GM15510 (cell line): ENCODE measurements around the gene TBC1D9.

Source experiments
- POLR2A ChIP-seq: IDR thresholded peaks from 3 replicates; pipeline ENCODE4 v1.6.1; 2011; ENCODE audit warnings: borderline replicate concordance; ENCODE audit not compliant: insufficient read length; ENCODE audit errors: extremely low read depth

The TBC1D9 gene

DNA sequence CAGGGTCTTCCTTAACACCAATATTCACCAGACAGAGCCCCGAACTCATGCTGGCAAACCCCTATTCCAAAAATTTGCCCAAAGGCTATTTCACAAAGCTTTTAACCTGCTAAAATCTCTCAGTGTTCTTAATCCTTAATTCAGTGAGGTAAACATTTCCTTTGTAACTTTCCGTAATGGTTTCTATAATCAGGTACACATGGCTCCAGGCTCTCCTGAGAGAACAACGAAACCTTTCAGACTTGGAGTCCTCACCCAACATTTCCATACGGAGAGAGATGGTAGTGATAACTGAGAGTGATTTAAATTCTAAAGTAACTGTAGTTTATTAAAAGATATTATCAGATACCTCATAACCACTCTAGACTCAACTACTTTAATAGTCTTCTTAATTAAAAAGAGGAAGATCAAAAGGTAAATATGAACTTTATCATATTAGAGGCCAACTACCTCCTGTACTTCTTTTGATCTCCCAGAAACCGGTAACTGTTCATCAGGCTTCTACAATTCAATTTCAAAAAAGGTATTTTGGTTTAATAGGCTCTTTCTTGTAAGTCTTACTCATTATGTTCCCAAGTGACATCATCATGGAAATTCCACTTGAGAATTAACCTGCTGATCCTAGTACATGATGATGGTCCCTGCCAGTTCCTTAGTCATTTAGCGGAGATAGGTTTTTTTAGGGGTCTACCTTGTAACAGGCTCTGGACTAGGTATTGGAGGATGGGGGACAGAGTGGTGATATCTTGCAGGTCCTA lies 96.1 kb downstream of the TBC1D9 start:
- no peak for TF ChIP-seq POLR2A

DNA sequence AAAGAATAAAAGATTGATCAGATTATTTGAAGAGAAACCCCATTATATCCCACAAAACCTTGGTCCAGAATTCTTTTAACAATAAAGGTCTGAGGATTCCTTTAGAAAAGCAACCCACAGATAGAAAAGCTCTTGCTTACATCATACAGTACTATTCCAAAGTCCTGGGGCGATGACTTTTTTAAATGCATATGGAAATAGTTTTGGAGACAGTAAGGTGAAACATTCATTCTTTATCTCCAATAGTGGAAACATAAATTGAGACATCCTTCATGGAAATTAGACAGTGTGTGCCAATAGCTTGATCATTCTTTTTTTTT lies 101.7 kb downstream of the TBC1D9 start:
- TF ChIP-seq POLR2A, result no peak

DNA sequence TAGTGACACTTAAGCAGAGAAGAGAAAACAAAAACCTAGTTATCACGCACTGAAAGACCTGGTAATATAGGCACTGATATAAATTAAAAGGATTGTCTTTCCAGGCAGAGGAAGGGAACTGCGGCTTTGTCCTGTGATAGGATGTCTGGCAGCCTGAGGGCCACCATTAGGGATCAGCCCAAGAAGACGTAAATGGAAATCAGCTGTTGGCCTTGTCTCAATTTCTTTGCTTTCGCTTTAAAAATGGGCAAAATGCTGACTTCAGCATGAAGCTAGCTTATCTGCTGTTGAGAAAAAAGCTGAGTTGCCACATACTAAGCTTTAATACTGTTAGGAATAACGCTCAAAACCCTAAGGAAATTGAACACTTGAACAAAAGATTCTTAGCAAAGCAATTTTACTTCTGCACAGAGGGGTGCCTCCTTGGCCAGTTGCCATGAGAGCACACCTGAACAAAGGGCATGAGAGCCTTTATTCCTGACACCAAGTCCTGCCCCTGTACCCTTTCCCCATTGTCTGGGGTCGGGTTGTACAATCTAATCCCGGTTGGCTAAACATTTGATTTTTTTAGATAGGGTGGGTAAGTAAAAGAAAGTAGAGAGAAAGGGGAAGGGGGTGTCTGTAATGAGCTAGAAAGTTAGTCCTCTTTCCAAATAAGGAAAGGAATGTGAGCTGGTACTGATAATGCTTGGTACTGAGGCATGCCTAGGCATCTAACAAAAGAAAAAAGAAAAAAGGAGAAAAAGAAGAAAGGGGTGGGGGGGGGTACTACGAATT lies 102.3 kb downstream of the TBC1D9 start:
- TF ChIP-seq POLR2A, result no peak

DNA sequence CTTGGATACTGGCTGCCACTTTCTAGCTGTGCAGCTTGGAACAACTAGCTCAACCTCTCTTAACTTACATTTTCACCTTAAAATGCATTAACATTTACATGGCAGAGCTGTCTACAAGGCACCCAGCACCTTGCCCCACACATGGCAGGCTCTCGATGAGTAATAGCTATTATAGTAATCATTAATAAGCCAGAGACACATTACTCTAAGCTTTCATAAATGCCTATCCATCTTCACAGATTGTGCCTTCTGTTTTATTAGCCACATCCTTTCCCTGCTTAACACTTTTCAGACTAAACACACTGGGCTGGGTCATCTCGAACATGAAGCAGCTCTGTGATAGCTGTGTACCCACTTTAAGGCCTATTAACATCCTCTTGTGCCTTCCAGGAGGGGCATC lies 103.6 kb downstream of the TBC1D9 start:
- TF ChIP-seq POLR2A, result no peak

DNA sequence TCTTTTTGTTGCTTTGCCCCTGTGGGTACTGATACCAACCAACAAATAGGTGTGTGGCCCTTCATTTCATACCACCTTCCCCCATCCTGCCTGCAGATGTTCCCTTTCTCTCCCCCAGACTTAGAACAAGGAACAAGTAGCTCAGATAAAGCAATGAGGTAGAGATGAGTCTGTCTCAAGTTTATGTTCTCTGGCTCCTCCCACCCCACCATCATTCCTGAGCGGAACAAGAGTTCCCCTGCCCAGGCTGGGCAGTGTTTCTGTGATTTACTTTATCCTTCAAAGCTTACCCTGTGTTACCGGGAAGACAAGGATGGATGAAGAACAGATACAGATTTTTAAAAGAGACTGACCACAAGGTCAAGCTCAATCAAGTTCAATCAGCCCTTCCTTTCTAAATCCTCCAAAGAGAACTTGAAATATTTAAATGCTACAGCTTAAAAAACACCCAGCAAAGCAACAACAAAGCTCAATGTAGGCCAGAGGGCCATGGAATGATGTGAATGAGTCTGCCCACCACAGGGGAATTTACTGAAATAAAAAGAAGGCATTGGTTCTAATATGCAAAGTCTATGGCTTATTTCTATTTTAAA lies 107.4 kb downstream of the TBC1D9 start:
- TF ChIP-seq POLR2A, result no peak

DNA sequence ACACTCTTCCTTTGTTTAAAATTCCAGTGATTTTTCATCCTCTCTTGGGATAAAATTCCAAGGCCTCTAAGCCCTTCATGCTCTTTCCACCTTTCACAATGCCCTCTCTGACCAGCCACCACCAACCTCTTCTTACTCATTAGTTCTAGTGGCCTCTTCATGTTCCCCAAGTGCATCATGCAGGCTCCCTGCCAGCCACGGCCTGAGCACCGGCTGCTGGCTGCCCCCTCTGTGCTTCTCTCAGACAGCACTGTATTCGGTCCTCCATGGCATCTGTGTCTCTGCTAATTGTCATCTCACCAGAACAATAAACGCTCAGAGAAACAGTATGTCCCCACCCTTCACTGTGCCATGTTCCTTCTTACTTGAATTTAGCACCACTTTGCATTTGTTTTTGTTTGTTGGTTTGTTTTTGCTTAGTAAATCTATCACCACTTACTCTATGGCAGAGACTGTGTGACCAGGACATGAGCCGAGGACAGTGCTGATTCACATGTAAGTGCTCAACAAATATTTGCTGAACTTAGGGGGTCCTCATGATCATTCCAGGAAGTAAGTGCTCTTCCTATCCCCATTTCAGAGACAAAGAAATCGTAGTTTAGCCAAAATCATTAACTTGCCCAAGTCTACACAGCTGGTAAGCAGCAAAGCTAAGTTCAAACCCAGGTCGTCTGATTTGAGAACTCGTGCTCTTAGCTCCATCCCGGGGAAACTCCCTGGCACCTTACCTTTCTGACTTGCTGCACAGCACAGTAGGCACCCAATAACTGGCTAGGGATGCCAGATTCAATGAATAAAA lies 110.4 kb downstream of the TBC1D9 start:
- no peak for TF ChIP-seq POLR2A

DNA sequence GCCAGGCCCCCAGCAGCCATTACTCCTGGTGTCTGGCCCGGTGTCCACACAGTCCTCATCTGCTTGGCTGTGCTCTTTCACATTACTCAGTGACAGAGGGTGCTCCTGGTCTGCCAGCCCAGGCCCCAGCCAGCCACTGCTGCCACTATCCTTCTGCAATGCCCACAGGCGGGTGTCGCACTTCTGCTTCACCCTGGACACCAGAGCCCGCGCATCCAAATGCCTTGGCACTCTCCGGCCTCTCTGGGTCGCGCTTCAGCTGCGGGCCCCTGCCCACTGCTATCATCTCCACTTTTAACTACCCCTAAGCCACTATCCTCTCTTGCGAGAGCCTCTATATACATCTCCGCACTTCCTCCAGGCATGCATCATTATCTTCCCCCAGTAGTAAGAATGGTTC lies 111.0 kb downstream of the TBC1D9 start:
- no peak for TF ChIP-seq POLR2A

DNA sequence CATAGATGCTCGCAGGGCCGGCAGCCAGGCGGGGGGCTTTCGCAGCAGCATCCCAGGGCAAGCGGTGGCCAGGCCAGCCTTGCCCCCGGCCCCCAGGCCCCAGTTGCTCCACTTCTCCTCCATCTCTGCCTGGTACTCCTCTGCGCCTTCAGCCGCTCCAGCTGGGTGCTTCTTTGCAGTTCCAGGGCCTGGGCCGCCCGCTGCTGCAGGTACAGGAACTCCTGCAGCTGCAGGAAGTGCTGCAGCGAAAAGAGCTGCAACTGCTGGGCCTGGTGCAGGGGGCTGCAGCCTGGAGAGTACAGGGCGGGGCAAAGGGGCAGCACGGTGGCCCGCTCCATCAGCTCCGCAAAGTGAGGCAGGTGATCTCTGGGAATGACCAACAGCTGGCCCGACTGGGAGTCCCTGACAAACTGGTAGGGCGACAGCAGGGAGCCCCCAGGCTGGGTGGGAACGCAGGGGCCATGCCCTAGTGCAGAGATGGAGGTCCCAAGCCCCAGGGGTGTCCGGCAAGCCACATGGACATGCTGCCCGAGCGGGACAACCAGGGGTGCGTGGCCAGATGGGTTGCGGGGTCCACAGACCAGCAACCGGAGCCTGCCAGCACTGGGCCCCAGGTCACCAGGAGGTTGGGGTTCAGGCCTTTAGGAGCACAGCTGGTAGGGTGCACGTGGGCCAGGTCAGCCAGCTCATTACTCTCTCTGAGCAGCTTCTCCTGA lies 111.6 kb downstream of the TBC1D9 start:
- TF ChIP-seq POLR2A, result no peak

DNA sequence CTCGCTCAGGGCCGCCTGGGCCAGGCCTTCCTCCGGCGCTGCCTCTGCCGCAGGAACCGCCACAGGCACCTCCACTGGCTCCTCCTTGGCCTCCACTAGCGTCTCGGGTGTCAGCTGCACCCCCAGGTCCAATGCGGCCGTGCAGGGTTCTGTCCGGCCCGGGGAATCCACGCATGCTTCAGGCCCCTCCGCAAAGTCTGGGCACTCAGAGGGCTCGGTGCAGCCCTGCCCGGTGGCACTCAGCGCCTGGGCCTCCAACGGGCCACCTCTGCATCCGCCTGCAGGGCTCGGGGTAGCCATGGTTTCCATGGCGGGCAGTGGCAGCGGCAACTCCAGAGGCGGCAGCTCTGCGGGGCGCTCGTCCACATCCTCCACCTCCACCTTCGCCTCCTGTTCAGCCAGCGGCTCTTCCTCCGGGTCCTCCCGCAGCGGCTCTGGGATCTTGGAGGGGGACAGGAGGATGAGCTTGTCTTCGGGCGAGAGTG lies 112.6 kb downstream of the TBC1D9 start:
- no peak for TF ChIP-seq POLR2A

DNA sequence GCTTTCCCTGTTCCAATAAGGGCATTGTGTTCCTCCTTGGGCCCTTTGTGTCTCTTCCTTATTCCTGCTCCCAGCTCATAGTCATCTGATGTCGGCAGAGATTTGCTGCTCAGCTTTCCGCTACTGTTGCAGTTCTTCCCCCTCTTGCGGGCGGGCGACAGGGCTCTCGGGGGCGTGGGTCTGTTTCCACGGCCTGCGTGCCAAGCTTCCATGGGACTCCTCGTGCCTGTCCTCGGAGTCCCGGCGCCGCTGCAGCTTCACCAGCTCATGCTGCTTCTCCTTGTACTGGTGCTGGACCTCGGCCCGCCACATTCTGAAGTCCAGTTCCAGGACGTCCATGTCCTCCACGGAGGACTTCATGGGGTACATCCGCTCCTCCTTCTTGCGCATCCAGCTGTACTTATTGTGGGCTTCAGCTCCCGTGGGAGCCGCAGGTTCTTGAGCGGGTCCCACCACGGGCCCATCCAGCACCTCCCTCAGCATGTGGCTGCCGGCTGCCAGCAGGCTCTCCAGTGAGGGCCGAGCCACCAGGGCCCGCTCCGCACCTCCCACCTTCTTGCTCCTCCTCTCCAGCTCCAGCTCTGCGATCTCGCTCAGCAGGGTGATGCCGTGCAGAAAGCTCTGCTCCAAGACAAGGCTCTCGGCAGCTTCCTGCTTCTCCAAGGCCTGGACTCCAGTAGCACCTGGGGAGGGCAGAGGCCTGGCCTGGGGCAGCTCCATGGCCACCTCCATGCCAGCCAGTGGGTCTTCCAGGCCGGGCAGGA lies 113.3 kb downstream of the TBC1D9 start:
- TF ChIP-seq POLR2A, result no peak

DNA sequence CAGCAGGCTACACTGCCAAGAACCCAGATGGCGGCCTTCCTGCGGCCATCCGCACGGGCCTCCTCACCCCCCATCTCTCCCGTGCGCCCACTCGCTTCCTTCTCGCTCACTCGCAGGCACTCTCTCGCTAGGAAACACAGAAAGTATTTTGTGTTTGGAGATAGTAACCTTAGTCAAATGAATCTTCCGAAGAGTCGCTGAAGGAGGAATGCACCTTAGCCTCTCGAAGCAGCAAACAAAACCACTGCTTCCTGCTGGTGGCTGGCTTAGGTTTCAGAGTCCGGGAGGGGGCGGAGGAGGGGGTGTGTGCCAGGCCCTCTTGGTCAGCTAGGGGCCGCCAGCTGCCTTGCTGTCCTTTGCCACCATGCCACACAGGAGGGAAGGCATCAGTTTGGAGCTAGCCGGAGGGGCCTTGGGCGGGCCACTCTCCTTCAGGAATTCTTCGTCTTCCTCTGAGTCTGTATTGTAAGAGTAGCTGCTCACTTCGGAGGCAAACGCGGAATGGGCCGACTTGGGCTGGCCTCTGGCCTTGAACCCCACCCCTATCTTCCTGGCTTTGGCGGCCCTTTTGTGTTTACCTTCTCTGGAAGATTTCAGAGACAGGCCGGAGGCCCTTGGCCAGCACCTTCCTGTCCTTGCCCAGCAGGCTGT lies 114.3 kb downstream of the TBC1D9 start:
- no peak for TF ChIP-seq POLR2A

DNA sequence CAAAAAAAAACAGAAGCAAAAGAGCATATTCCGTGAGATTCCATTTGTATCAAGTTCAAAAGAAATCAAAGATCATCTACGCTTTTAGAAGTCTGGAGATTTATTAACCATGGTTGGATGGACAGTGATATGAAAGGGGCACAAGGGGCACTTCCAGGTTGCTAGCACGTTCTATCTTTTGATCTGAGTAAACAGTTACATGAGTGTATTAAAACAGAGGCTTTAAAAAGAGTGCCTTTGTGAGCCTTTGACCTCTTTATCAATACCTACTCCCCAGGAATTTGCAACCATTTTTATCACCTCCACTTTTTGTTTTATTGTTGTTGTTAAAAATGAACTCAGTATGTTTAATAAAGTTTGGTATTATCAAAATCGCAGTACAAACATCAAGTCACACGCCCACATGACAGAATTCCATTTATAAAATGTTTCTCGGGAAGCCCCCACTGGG lies 115.1 kb downstream of the TBC1D9 start:
- TF ChIP-seq POLR2A, result no peak

DNA sequence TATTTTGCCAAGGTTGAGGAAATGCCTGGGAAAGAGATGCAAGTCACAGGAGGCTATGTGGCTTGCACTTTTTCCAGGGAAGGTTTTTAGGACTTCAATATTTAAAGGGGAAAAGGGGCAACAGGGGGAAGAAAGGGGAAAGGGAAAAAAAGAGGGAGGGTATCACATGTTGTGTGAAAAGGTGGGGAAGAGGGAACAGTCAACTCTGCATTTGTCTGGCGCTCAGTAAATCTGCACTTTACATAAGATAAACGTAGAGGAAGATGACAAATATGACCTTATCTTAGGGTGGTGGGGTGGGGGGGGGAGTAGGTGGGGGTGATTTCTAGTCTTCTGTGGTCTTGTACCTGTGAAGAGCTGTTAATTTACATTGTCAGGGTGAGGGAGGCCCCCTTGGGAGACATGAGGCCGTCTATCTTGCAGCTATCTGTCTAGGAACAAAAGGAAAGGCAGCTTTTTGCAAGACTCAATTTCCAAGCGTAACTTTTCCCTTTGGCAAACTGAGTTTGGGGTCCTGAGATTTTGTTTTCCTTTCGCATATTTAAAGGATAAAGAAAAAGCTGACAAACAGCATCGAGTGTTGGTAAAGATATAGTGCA lies 115.9 kb downstream of the TBC1D9 start:
- TF ChIP-seq POLR2A, result no peak

DNA sequence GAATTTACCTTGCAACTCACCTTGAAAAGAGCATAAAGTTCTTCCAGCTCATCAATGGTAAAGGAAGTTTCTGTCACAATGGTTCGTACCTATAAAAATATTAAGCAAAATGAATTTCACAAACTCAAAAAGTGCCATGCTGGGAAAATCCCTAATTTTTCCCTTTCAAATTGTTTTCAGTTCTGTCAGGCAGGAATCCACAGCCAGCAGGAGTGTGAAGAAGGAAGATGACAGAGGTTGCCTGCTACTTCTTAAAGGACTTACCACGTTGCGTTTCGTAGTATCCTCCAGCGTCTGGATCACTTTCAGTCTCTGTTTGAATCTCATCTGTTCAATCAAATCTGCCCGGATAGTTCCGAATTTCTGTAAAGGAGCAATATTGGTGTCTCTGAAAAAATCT lies 117.1 kb downstream of the TBC1D9 start:
- TF ChIP-seq POLR2A, result no peak
